Measurements from ENCODE around the gene MEIS2. TPM values are rescaled to one million over a fixed set of nuclear protein-coding genes. Genes with fewer than 3 reads are reported as not detected.

MEIS2 gene
- total RNA-seq, 1 donor from 2014 or later, result 45.4 TPM

DNA sequence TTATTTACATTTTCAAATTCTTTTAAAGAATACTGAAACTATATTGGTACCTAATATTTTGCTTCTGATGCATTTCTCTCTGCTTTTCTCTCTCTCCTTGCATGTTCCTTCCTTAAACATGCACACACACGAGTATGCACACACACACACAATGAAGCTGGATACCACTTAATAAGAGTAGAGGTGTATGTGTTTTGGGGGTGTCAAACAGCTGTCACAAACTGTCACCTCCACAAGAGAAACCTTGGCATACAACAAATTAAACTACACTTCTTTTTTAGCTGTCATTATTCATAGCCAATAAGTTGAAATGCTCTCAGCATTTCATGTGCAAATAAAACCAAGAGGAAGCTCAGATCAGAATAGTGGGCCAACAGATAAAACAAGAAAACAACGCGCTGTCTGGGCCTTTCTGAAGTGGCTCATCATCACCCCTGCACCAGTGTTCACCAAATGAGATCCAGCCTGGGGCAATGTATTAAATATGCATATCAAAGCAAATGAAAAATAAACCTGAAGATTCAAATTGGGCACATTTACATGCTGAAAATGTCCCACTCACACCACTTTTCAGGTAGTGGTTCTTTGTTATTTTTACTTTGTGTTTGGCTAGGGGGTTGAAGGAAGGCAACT is 9.7 kb downstream of the MEIS2 start:
- DNase-seq (ENCODE audit: missing footprints) (no peak), ATAC-seq (no peak)
- intact Hi-C loops (cut with DNase I), result no loop called here

DNA sequence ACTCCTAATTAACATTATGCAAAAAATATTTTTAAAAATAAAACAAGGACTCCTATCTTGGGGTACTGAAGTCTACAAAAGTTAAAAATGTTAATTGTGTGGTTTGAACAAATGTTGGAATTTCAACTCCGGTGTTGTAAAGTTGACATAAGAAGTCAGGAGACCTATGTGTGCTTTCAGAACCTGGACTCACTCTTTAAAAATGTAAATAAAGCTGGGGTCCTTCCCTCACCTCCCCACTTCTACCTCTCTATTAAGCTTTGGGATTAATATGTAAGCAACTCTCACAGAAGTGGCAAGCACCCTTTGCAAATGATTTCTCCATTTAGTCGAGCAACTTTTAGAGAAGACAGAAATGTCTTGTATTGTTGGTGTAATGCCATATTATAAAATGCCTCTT is 11.9 kb downstream of the MEIS2 start:
- intact Hi-C loops (cut with DNase I), result no loop called here
- DNase-seq (ENCODE audit: missing footprints) (no peak), ATAC-seq (no peak)

DNA sequence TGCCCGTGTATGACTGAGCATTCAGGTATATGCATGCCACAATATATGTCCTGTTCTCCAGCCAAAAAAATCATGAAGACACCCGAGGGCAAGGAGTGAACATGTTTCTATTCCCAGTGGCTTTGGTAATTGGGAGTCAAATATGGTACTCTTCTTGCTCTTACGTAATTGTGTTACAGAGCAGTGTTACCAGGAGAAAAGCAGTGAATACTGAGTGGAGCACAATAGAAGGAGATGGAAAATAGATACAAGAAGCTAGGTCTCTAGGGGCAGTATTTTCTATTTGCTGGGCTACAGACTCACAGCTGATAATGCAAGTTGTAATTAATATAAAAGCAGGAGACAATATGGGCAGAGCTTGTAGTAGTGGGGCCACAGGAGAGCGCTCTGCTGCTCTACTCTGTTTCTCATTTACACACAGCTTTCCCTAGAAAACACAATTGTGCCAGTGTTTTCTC is 13.2 kb downstream of the MEIS2 start:
- ATAC-seq (no peak), DNase-seq (ENCODE audit: missing footprints) (no peak)
- intact Hi-C loops (cut with DNase I), result no loop called here

DNA sequence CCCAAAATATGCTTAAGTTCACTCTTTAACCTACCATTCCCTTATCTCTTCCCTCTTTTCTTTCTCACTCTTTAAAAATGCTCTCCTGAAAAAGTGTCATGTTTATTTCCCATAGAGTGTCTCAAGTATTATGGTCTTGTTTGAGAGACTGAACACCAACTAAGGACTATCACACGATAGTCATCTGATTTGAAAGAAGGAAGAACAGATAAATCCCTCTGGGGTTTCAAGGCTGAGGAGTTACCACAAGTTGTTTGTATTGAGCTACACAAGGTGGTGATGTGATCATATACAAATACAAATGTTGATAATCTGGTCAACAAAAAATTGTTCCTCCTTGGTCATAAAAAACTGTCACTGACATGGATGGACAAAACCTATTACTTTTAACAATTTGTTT is 13.8 kb downstream of the MEIS2 start:
- ATAC-seq, result no peak
- no peak for DNase-seq (ENCODE audit: missing footprints)
- intact Hi-C loops (cut with DNase I), result no loop called here

DNA sequence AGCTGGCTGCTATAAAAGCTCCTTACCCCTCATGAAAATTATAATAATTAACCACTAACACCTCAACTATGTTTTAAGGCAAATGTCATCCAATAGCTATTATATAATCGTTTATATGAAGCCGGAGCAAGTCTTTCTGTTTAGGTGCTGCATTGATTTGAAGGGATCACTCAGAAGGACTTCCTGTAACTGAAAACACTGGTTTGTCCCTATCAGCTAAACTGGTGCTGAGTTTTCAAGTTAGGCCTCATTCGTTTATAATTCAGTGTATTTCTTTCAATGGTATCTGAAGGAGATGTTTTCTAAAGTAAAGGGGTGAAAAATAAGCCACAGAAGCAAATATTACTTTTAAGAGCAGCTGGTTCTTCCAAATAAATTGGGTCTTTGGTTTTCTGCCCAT is 14.2 kb downstream of the MEIS2 start:
- no peak for ATAC-seq
- intact Hi-C loops (cut with DNase I), result no loop called here
- DNase-seq (ENCODE audit: missing footprints), result no peak

DNA sequence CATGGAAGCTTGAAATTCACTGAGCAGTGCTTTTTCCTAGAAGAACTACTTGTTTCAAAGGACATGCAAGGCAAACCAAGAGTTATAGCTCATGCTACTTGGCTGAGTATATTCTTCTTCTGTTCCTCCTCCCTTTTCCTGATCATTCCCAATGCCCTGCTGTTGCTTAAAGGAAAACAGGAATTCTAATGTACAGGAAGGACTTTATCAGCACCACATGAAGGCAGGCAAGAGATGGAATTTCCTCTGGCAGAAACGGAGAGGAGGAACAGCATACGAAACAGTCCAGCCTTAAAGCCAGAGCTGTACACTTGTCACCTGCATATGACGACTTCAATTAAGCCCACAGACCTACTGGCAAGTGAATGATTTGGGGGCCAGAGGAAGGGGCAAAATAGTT is 15.7 kb downstream of the MEIS2 start:
- no peak for ATAC-seq

DNA sequence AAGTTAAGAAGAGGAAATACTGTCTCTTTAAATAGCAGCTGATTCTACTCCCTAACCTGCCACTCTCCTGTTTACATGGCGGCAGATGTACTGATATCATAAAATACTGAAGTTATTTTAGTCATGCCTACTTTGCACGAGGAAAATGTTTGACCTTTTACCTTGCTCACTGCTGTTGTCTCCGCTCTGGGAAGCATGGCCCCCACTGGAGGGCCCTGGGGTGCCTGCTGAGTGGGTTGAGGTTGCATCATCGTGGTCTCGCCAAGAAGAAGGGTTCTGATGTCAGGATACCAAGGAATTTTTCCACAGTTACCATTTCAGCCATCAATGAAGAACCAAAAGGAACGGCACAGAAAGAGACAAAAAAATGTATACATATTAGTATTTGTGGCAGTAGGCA is 16.7 kb downstream of the MEIS2 start:
- no peak for ATAC-seq
- DNase-seq (ENCODE audit: missing footprints), result no peak
- intact Hi-C loops (cut with DNase I), result no loop called here

More for the DNA sequence above, 15.7 kb downstream of the MEIS2 start:
- no peak for DNase-seq (ENCODE audit: missing footprints)
- intact Hi-C loops (cut with DNase I), result no loop called here

DNA sequence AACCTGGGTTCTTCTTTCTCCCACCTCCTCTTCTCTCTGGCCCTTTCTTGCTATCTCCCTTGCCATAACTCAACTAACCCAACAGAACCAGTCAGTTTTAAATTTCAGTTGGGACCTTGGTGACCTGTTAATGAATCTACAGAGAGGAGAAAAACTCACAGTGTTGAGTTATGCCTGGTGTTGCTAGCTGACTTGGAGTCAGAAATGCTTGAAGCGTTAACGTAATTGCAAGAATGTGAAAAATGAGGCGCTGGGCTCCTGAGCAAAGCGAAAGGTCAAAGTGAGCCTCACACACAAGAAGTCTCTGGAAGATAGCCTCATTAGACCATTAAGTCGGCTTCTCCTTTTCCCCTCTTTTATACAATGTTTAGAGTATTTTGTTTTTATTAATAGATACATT is 18.4 kb downstream of the MEIS2 start:
- intact Hi-C loops (cut with DNase I), result no loop called here
- ATAC-seq (peak; percentile 34), DNase-seq (ENCODE audit: missing footprints) (no peak)

DNA sequence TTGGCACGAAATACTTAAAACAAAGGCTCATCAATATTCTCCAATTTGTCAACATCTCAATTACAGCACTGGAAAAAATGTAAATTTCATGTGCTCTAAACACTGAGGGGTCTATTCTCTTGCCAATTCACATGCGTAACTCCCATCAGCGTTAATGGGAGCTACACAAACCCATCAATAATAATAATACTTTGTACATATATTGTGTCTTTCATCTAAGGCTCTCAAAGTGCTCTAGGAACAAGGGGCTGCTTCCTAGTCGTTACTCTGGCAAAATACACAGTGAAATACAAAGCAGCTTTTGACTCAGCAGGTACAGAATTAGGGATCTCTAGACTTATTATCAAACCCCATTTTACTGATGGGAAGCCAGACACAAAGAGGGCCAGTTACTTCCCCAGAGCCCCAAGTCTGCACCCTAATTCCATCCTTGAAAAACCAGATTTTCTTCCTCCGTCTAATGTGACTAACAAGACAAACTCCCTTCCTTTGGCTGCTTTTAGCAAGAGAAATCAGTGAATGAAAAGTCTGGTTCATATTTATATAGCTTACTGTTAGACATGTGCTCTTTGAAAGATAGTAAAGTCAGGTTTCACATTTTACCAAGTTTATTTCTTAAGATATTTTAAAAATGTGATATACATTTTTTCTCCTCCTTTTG is 20.0 kb downstream of the MEIS2 start:
- ATAC-seq, result no peak
- DNase-seq (ENCODE audit: missing footprints), result no peak
- intact Hi-C loops (cut with DNase I), result no loop called here

DNA sequence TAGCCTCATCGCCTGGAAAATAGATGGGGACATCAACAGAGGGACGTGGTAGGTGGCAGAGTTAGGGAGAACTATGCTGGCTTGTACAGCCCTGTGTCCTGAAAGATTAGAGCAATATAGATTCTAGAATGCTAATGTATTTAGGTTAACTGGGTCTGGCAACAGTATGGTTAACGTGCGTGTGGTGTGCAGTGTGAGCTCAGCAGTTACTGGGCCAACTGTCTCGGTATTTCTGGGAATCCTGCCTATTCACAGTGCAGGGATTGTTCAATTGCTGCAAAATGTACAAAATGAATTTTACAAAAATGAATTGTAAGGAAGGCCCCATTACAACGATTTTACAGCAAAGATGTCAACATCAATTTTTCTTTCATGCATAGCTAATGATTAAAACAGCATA is 20.6 kb downstream of the MEIS2 start:
- intact Hi-C loops (cut with DNase I), result no loop called here
- DNase-seq (ENCODE audit: missing footprints) (no peak), ATAC-seq (peak; percentile 73)

DNA sequence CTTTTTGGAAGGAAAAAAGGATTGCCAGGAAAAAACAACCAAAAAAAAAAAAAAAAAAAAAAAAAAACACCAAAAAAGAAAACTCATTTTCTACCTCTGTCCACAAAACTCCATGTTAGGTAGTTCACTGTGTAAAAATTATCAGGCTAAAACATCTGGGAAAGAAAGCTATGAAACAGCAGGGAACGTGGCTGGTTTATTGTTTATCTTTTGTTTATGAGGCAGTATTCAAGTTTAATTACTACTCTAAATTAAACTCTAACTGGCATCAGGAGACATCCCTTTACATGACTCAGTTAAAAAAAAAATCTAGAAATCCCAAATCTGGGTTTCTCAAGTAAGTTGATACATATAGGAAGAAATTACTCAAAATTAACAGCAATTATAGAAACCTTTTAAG is 21.8 kb downstream of the MEIS2 start:
- ATAC-seq (no peak), DNase-seq (ENCODE audit: missing footprints) (no peak)
- intact Hi-C loops (cut with DNase I), result no loop called here

DNA sequence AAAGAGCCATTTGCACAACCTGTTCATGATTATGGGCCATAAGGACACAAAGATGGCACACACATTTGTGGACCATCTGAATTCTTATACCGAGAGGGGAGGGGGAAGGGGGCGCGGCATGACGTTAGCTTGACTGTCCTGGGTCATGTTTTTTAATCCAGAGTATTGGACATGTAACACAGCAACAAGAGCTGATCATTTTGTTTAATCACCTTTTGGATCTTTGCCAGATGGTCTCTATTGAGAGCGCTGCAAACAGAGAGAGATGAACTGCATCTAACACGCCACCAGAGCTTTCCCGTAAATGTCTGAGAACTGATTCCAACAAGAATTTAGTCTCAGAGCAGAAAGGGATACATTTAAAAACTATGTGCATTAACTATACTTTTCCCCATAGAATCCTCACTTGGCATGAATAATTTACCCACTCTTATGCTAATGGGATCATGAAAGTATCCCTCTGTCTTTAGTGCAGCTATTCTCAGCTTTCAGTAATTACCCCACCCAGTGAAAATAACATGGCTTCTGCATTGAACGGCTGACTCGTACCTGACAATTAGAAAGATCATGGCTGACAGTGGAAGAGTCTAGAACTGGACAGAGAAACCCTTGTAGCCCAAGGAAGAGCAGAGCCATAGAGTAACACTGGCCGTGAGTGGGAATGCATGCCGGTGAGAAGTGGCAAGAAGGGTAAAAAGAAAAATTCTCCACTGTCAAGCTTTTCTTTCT is 22.6 kb downstream of the MEIS2 start:
- DNase-seq (ENCODE audit: missing footprints), result no peak
- ATAC-seq, result no peak
- intact Hi-C loops (cut with DNase I), result no loop called here

DNA sequence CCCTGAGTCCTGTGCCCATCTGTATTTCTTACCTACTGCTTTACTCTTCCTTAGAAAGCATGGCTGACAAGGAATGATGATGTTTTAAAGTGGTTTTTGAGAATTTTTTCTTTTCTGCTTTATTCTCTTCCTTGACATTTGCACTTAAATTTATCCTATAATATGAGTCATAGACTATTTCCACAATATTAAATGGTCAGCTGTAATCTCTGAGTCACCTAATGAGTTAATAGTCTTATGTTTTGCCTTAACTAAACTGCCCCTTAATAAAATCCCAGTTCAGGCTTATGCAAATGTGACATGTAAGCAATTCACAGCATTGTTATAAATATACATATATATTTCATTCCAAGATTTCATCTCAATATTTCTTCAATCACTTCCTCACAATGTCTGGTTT is 23.8 kb downstream of the MEIS2 start:
- no peak for ATAC-seq
- no peak for DNase-seq (ENCODE audit: missing footprints)
- intact Hi-C loops (cut with DNase I), result no loop called here

DNA sequence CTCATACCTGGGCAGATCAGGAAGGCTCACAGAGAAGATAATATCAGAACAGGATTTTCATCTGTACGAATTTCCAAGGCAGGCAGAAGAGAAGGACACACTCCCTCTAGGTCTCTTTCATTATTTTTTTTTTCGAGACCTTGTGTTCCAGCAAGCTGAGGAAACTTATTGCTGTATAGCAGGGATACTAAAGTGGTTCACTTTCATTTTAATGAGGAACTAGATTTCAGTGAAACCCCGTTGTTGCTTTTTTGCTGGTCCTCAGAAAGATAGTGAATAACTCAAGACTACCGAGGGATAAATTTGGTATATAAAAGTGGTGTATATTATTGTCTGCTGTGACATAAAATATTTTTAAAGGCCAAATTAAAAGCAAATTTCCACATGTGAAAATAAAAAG is 24.6 kb downstream of the MEIS2 start:
- no peak for ATAC-seq
- intact Hi-C loops (cut with DNase I), result no loop called here
- DNase-seq (ENCODE audit: missing footprints), result no peak

DNA sequence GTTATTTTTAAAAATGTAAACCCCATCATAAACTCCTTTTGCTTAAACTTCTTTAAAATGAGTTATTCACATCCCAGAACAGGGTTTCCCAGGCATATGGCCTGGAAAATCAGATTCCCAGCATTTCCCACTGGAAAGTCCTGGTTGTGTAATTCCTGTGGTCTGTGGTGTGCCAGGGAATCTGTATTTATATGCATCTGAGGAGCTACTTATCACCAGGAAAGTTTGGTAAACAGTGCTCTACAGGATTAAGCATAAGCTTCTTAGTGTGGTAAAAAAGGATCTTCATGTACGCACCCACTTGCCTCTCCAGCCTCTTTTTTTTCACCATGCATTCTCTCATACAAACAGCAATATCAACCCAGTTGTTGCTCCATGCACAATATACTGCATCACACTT is 28.2 kb downstream of the MEIS2 start:
- DNase-seq (ENCODE audit: missing footprints), result no peak
- ATAC-seq, result no peak
- intact Hi-C loops (cut with DNase I), result no loop called here

DNA sequence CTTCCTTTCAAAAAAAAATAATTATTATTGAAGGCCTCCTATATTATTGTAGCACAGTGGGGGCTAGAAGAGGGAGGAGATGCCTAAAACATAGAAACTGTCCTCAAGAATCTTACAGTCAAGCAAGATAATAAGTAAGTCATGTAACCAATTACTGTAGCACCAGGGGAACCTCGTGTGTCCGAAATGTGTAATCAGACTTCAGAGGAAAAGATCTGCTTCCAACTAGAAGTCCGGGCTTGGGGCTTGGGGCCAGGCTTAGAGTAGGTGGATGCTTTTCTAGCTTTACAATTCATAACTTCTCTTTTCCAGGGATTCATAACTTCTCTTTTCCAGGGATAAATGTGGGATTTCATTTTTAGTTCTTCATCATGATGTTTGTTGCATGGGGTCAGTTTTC is 29.2 kb downstream of the MEIS2 start:
- DNase-seq (ENCODE audit: missing footprints) (no peak), ATAC-seq (no peak)
- intact Hi-C loops (cut with DNase I), result no loop called here

DNA sequence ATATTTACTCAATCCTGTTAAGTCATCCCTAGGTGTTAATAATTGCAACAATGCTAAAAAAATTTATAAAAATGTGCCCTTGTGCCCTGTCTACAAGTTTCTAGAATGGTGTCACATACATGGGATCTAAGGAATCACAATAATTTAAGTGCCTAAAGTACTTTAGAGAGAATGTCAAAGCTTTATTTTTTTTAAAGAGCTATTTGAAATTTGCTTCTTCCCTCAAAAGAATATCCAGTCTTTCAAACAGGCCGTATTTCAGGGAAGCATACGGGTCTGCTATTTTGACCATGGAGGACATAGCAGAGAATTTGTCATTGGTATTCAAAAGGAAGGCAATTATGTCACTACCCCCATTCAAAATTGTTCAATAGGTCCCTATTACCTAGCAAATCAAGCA is 29.7 kb downstream of the MEIS2 start:
- intact Hi-C loops (cut with DNase I), result no loop called here
- ATAC-seq (no peak), DNase-seq (ENCODE audit: missing footprints) (no peak)

DNA sequence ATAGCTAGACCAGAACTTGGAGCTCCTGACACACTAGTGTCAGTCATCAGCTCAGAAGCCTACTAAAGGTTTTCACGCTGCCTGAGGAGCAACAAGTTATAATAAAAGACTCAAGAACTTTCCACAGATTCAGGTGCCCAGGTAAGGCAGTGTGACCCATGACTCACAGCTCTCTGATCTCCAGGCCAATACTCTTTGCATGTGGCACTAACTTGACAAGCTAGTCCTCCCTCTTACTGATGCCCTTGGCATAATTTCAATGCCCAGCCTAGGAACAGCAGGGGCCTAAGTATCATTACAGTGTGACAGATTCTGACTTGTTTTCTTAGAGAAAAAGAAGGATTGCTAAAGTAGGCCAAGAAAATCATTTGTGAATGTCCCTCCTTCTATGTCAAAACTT is 38.4 kb downstream of the MEIS2 start:
- ATAC-seq, result no peak
- DNase-seq (ENCODE audit: missing footprints), result no peak
- intact Hi-C loops (cut with DNase I), result no loop called here

DNA sequence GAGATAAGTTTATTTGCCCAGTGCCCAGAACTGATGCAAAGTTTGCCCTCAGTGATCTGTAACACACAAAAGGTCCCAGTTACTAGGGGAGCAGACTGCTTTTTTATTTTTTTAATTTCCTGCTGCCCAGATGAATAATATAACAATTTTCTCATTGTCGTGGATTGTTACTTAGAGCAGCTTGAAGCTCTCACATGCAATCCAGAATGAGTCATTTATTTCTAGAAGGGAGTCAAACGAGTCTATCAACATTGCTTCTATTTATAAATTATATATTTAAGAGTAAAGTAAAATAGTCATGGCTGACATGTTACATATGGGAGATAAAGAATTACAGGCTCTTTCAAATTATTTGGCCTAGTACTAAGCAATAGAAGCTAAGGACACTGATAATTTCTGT is 41.3 kb downstream of the MEIS2 start:
- no peak for DNase-seq (ENCODE audit: missing footprints)
- intact Hi-C loops (cut with DNase I), result loop anchor here (5.0 kb wide), 1 partner anchor 42 kb away; no protein-coding TSS in a partner anchor

DNA sequence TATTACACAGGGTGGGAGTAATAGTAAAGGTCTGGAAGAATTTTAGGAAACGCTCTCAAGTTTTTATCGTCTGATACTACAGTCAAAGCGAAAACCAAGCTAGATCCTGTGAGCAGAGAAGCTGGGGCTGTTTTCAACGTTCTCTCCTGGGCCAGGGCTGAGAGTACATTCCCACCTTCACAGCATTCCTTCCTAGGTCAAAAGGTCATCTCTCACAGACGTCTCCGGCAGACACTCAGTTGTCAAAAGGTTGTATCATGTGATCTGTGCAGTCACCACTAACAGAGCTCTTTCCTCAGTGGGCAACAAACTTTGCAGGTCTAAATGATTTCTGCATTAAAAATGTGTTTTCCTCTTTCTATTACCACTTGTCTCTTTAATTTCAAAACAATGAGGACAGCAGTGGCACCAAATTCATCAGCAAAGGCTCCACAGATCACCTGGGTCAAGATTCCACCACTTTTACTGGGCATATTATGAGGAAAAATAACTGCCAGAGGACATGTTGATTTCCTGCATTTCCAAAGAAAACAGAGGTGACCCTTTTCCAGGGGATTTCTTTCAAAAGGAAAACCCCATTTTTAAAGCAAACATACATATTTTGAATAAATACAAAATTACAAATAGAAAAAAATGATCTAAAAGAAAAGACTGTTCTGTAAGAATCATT is 41.9 kb downstream of the MEIS2 start:
- intact Hi-C loops (cut with DNase I), result loop anchor here (5.0 kb wide), 1 partner anchor 41 kb away; no protein-coding TSS in a partner anchor
- DNase-seq (ENCODE audit: missing footprints) (no peak), ATAC-seq (peak; percentile 35)

More for the DNA sequence above, 41.3 kb downstream of the MEIS2 start:
- peak; percentile 43 for ATAC-seq
